Stimulated activated CD4-positive, alpha-beta T cell treated with anti-CD3 and anti-CD28 coated beads, Interleukin-12 subunit alpha, Interleukin-12 subunit beta, amount 100 ng/mL, for 48 hours (primary cell): Measurements from ENCODE around the gene DDHD1.
"Not testable (repeated sequence)": the region's sequence is repeated elsewhere in the genome, so short reads cannot be mapped to it uniquely, and the experiment has no call there.

Experiments used
- DNase-seq, 3 donors: peaks; one replicate each; pipeline ENCODE4 v3.0.0-alpha.2; 2020; ENCODE audit warnings: low read depth in 2 of 3, low spot score in 1 of 3

Gene DDHD1

DNA sequence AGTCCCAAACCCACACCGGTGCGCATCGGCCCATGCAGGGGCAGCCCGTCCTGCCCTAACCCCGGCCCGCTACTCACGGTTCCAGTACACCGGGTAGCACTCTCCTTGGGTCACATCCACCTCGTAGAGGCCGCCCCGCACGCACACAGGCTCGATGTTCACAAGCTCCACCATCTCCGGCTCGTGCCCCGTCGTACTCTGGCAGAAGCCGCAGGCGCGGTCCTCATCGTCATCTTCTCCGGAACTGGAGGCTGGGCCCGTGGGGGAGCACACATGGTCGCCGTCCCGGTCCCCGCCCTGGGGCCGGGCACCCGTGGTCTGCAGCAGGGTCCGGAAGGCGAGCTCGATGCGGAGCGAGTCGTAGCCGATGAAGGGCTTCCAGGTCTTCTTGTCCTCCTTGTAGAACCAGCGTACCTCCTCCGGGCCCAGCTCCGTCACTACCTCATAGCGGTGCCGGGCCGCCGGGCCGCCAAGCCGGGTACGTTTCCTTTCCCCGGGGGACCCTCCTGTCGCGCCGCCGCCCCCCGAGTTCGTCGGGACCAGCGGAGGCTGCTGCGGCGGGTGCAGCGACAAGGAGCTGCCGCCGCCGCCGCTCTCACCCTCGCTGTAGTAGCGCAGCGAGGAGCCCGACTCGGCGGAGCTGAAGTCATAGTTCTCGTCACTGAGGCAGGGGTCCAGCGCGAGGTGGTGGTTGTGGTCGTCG is 788 bp downstream of the DDHD1 start:
- DNase-seq = peak; percentile 40 to 65 (median 57)

DNA sequence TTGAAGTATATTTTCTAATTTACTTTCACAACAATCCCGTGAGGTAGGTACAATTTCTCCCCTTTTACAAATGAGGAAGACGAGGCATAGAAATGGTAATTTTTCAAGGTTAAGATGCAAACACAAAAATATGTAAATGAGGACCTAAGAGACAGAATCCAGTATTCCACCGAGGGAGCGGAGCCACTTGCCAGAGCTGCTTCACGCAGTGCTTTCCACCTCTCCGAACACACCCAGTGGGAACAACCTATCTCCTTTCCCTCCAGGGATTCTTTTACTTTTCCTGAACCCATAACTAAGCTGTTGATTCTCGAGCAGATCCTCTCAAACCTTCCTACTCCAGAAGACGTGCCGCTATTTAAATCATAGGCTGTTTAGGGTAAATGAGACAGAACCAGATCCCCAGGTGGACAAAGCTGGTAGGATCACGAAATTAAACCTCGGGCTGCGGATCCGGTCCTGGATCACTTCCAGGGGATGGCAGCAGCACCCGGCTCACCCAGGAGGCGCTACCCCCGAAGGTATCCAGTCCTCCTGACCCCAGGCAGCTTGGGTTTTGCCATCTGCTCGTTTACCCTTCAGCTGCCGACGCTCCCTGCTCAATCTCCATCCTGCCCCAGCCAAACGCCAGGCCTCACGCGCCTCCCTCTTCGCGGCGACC is 1.5 kb downstream of the DDHD1 start:
- DNase-seq = peak; percentile 28 to 40 (median 35)

DNA sequence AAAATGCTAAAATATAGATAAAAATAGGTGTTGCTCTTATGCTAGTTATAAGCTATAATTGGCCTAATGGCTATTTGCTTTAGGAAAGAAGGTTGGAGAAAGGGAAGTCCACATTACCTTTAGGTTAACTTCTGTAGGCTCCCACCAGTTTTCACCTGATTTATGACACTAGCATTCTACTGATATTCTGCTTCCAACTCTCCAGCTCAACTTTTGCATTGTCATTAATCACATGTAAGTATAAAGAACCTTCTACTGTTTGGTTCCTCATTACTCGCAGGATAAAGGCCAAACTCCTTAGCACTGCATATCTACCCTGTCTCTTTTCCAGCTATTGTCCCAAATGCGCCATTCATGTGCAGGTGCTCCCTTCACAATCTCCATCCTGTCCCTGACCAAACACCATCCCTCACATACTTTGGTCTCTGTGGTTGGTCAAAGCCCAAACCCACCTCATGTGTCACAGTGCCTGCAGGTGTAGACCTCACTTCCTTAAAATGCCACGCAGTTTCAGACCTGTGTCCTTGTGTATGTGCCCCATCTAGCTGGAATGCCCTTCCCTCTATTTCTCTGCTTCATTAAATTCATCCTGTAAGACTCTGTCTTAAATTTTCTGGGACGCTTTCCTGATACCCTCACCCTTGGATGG is 3.3 kb downstream of the DDHD1 start:
- no peak for DNase-seq

DNA sequence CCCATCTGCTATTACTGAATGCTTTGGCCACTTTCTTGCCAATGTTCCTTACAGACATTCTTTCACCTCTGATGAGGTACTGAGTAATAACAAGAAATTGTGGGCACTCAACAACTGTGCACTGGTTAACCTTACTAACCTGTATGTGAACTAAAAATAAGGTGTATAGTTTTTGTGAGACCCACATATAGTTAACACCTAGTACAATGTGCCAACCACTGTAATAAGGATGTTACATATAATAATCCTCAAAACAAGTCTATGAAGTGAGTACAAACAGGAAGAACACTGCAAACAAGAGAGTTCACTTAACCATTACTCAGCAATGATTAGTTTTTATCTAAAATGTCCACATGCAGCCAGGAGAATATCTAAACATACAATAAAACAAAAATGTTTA is 4.5 kb downstream of the DDHD1 start:
- no peak for DNase-seq

DNA sequence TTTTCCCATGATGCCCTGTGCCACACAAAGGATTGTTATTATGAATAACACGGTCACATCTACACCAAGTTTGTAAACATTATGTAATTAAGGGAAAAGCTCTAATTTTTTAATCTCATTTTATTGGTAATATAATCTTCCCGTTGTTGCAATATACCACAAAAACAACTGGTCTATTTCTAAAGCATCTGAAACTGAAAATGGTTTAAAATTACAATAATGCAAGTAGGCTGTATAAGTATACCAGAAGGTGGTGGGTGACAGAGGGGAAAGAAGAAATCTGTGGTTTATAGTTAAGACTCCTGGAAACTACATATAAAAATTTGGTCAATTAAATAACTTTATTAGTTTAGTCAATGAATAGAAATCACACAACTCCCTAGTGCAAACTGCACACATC is 5.2 kb downstream of the DDHD1 start:
- DNase-seq = no peak

DNA sequence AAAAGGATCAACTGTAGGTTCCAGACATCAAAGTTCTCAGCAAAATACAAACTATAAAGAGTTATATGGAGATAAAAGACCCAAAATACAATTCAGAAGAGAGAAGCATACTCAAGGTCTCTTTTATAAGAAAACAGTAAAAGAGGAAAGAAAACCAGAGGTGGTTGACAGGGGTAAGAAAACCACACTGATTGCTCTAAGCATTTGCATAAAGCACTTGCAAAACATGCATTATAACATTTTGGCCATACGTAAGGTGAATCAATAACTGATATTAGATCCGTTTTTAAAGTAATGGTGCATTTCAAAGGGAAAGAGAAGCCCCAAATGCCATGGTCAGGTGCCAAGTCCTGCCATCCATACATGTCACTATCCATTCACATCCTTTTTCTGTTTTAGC is 5.9 kb downstream of the DDHD1 start:
- DNase-seq = no peak

DNA sequence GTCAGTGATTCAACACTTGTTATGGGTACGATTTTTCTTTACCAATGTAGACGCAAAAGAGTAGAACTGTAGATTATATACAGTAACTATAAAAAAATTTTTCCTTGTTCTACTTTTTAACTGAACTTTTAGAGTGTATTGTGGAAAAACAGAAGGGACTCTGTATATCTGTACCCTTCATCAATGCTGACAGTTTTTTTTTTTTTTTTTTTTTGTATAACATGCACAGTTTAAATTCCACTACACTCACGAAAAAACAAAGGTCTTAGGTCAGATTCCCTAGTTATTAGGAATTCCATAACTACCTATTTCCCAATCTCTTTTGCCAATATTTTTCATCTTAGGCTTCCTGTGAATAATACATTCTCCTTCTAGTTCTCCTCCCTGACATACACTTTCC is 6.4 kb downstream of the DDHD1 start:
- DNase-seq = no peak

DNA sequence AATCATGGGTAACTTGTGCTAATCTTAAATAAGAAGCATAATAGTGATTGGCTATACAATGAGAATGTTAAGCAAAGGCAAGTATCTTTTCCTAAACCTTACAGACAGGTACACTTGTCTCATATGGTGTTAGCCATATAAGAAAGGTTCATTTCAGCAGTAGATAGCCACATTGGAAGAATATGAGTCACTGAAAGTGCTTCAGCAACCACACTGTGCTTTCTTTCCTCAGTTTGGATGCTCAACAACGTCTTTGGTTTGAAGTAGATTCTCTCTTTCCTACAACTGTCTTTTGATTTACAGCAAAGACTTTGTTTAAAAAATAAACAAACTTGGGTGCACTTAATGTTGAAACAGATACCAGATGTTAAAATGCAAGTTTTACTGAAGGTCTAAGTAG is 8.9 kb downstream of the DDHD1 start:
- DNase-seq = no peak

DNA sequence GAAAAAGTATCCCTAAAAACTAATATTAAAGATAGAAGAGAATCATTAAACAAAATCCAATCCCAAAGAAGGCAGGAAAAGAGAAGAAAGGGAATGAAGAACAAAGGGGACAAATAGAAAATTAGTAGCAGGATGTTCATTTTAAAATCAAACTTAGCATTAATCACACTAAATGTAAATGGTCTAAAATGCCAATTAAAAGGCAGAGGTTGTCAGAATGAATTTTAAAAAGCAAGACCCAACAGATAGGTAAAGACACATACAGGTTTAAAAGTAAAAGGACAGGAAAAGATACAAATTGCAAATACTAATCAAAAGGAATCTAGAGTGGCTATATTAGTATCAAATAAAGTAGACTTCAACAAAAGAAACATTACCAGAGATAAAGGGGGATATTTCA is 12.5 kb downstream of the DDHD1 start:
- DNase-seq = no peak

DNA sequence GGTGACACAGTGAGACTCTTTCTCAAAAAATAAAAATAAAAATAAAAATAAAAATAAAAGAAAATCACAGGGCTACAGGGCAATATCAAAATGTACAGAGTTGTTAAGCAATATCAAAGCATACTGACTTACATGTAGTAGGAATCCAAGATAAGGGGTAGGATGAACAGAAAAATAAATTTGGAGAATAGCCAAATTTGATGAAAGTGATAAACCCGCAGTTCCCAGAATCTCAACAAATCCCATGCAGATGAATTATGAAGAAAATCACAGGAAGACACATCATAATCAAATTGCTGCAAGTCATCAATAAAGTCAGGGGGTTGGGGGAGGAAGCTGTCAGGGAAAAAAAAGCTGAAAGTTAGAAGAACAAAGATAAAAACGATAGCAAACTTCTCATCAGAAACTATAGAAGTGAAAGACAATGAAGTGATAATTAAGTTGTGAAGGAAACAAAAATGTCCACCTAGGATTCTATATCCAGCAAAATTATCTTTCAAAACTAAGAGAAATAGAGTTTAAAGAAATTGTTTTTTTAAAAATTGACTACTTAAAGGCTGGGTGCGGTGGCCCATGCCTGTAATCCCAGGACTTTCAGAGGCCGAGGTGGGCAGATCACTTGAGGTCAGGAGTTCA is 15.4 kb downstream of the DDHD1 start:
- no peak for DNase-seq

DNA sequence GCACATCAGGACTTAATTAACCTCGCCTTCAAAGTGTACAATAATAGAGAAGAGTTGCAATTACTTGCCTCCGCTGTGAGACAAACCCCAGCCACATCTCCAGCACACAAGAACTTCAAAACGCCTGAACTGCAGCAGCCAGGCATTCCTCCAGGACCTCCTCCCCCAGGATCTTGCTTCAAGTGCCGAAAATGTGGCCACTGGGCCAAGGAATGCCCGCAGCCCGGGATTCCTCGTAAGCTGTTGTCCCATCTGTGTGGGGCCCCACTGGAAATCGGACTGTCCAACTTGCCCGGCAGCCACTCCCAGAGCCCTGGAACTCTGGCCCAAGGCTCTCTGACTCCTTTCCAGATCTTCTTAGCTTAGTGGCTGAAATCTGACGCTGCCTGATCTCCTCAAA is 22.6 kb downstream of the DDHD1 start:
- DNase-seq = not testable (repeated sequence)

DNA sequence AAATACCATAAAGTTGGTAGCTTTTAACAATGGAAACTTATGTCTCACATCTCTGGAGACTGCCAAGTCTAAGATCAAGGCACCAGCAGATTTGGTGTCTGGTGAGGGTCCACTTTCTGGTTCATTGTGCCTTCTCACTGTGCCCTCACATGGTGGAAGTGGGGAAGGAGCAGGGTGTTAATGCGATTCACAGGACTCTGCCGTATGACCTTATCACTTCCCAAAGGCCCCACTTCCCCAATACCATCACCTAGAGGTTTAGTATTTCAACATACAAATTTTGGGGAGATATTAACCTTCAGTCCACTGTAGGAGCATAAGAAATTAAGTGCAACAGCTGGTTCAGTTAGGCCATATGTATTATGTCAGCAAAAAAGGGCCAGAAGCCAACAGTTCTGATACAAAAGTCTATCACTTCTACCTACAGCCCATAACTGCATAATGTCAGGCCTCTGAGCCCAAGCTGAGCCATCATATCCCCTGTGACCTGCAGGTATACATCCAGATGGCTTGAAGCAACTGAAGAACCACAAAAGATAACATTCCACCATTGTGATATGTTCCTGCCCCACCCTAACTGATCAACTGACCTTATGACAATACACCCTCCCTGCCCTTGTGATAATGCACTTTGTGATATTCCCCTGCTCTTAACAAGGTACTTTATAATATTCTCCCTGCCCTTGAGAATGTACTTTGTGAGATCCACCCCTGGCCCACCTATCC is 24.7 kb downstream of the DDHD1 start:
- no peak for DNase-seq

DNA sequence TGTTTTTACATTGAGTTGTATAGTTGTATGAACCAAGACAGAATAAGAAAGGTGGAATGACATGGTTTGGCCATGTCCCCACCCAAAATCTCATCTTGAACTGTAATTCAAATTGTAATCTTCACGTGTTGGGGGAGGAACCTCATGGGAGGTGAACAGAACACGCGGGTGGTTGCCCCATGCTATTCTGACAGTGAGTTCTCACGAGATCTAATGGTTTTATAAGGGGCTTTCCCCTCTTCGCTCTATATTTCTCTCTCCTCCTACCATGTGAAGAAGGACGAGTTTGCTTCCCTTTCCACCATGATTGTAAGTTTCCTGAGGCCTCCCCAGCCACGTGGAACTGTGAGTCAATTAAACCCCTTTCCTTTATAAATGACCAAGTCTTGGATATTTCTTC is 25.3 kb downstream of the DDHD1 start:
- no peak for DNase-seq

DNA sequence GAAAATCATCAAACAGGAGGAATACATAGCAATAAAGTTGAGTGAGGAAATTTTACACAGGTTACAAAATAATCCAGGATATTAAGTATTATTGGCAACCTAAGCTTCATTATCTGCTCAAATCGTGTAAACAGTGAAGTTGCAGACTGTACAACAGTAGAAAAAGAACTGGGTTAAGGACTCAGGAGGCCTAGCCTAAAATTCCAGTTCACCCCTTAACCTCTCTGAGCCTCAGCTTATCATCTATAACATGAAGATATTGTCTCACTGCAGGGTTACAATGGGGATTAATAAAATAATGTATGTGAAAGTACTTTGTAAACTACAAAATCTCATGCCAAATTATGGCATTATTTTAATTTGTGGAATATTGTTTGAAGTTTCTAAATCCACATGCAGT is 26.0 kb downstream of the DDHD1 start:
- no peak for DNase-seq

DNA sequence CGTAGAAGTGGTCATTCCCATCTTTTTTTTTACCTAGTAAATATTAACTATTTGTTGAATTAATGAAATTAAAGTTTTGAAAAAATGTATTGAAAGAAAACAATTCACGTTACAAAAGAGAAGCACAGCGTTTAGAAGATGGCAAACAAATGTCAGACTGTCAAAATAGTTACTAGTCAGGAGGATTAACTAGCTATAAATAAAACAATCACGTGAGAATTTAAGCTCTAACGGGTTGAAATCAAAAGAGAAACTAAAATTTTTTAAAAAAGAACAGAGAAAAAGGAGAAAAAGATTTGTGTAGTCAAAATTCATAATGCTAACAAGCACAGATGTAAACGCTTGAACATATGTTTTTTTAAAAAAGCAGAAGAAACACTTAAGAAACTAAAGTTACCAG is 26.4 kb downstream of the DDHD1 start:
- no peak for DNase-seq

DNA sequence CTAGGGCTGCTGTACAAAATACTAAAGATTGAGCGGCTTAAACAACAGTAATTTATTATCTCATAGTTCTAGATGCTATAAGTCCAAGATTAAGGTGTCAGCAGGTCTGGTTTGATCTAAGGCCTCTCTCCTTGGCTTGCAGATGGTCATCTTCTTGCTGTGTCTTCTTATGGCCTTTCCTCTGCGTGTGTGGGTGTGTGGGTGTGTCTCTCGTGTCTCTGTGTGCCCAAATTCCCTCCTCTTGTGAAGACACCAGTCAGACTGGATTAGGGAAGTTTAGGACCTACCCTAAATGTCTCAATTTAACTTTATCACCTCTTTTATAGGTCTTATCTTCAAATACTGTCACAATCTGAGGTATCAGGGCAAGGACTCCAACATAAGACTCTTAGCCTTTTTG is 28.3 kb downstream of the DDHD1 start:
- no peak for DNase-seq

DNA sequence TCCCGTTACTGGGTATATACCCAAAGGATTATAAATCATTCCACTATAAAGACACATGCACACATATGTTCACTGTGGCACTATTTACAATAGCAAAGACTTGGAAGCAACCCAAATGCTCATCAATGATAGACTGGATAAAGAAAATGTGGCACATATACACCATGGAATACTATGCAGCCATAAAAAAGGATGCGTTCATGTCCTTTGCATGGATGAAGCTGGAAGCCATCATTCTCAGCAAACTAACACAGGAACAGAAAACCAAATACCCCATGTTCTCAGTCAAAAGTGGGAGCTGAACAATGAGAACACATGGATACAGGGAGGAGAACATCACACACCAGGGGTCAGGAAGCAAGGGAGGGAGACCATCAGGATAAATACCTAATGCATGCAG is 31.7 kb downstream of the DDHD1 start:
- not testable (repeated sequence) for DNase-seq

DNA sequence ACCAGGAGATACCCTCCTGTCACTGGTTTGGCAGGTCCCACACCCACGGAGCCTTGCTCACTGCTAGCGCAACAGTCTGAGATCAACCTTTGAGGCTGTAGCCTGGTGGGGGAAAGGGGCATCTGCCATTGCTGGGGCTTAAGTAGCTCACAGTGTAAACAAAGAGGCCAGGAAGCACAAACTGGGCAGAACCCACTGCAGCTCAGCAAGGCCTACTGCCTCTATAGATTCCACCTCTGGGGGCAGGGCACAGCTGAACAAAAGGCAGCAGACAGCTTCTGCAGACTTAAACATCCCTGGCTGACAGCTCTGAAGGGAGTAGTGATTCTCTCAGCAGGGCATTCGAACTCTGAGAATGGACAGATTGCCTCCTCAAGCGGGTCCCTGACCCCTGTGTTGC is 35.6 kb downstream of the DDHD1 start:
- DNase-seq = not testable (repeated sequence)

DNA sequence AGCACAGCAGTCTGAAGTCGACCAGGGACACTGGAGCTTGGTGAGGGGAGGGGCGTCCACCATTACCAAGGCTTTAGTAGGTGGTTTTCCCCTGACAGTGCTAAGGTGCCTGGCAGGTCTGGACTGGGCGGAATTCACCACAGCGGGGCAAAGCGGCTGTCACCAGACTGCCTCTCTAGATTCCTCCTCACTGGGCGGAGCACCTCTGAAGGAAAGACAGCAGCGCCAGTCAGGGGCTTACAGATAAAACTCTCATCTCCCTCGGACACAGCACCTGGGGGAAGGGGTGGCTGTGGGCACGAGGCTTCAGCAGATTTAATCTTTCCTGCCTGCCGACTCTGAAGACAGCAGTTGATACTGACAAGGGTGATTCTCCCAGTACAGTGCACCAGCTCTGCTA is 39.1 kb downstream of the DDHD1 start:
- no peak for DNase-seq

DNA sequence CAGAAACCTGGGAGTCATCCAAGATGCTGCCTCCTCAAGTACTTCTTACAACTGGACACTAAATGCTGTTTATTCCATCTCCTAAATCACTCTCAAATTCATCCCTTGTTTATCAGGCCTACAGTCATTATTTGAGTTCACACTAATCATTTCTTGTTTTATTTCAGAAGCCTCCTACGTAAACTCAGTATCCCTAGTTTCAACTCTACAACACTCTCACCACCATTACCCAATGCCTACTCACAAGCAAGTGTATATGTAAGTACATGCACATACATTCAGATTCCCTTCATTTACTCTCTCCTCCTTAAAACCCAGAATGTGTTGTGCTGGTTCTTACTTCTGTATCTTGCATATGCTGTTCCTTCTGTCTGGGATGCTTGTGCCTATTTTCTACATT is 43.0 kb downstream of the DDHD1 start:
- DNase-seq = no peak
